Fibroblast of skin of left quadriceps (primary cell): ENCODE data around the gene LRRC4B.

Source experiments
- DNase-seq, 2 experiments: peaks; one replicate each; pipeline ENCODE4 v3.0.0-alpha.2; 2013; ENCODE audit warnings: low read depth in 2 of 2

Gene LRRC4B

DNA sequence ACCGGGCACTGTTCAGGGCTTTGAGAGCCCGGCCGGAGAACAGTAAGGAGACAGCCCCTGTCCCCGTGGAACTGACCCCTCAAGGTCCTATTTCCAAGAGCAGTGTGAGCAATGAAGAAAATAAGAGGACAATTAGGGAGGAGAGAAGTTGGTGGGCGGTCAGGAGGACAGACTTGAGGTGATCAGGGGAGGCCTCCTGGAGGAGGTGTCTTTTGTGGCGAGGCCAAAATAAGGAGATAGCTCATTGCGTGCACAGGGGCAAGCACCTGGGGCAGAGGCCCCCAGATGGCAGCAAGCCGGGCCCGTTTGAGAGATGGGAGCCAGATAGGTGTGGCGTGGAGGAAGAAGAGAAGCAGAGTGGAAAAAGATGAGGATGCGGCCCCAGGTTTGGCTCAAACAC is 2.8 kb upstream of the LRRC4B start:
- DNase-seq, result no peak

GRCh38 chr19:50569938-50570540 is 1.8 kb upstream of the LRRC4B start:
- DNase-seq, result no peak

DNA sequence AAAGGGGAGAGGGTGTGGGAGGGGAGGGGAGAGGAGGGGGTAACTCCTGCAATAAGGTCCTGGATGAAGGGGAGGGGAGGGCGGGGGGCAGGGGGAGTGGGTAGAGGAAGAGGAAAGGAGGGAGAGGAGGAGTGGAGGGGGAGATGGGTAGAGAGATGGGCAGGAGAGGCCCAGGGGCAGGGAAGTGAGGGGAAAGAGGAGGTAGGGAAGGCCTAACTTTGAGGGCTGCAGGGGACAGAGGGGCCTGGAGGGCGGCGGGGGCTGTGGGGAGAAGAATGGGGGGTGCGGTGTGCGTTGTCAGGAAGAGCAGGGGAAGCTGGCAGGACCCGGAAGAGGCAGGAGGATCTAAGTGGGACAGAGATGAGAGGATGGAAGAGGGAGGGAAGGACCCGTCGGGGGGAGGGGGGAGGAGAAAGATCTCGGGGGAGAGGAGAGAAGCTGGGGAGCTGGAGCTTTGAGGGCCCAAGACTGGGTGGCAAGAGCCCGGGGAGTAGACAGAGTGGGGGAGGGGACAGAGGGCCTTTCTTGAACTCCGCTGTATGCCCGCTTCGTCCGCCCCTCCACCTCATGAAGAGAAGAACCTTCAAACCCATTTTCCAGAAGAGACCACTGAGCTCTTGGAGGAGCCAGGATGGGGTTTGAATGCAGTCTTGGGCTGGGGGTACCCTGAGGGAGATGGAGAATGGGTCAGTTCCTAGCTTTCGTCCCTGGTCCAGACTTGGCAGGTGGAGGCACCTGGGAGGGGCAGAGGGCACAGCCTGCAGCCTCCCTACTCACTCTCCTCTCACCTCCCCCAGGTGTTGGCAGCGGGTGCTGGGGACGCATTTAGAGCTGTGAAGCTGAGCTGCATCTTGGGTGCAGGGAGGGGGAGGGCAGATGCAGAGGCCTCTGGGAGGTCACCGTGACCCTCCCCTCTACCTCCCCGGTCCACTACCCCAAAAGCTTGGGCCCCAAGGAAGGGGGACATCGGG is 778 bp upstream of the LRRC4B start:
- no peak for DNase-seq

GRCh38 chr19:50567052-50567841 is 988 bp downstream of the LRRC4B start:
- DNase-seq, result no peak

DNA sequence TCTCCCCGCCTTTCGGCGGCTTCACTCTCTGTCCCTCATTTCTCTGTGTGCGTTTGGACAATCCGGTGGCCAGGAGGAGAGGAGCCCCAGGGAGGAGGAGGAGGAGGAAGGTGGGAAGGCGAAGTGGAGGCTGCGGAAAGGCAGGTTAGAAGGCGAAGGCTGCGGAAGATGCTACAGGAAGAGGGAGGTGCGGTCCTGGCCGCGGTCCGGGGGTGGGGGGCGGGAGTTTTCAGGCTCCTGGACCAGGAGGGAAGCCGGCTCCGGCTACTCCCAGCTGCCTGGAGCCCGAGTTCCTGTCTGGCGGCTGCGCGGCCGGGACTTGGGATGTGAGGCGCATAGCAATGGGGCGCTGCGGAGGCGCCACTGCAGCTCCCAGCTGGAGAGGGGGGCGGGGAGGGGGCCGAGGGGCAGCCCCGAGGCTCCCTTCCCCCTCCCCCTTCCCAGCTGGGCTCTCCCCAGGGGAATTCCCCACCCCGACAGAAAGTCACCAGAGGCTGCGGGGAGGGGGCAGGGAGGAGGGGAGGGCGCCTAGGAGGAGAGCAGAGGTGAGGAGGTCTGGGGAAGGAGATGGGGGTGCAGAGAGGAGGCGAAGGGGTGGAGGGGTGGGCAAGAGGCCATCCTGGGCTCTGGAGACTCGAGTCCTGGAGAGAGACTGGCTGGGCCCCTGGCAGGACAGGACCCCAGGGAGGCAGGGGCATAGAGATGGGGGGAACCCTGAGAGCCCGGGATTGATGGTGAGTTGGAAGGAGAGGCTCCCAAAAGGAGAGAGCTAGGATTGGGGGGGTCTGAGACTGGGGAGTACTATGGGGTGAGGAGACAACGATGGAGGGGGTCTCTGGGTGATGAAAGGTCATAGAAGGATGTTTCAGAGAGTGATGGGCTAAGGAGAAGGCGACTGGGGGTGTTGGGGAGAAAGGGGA is 2.0 kb downstream of the LRRC4B start:
- no peak for DNase-seq

- no peak for DNase-seq
Observed at GRCh38 chr19:50564229-50565105, 3.8 kb downstream of the LRRC4B start.

DNA sequence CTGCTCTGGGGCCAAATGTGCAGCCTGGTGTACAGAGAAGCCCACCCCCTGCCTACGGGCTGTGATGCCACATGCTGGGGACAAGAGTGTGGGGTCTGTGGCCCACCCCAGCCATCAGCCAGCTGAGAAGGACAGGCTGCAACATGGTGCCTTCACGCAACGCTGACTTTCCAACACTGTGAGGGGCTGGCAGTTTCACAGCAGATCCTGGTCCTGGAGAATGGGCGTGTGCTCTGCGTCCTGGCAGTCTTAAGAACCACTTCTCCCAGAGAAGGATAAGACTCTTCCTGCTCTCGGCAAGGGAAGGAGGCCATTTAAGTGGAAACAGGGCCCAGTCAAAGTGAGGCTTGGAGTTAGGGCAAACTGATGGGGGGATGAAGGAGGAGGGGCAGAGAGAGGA is 4.6 kb downstream of the LRRC4B start:
- no peak for DNase-seq

DNA sequence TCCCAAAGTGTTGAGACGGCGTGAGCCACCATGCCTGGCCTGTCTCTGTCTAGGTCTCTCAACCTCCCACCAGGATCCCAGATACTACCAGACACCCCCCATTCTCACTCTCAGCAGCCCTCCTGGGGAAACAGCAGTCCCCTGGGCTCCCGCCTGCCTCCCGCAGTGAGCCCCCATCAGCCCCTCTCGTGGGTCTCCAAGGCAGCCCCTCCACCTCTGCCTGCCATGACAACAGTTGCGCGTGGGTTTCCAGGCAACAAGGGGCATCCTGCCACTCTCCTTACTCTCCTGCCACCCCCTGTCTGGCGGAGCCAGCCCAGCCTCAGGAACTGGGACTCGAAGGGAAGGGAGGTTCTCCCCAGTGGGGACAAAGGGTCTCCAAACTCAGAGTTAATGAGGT is 5.2 kb downstream of the LRRC4B start:
- no peak for DNase-seq

DNA sequence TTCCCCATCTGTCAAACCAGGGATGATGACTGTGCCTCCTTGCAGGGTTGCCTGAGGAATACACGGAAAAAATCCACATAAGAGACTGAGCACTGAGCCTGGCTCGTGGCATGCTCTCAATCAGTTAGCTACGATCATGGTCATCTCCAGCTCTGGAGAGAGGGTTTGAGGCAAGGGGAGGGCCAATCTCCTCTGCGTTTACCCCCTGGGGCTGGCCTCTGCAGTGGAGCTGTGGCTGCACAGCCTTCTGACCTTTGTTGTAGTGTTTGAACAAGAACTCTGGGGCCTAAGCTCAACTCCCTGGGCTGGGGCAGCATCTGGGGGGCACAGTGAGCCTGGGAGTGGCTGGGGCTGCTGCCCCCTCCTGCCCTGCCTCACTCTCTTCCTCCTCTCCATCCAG is 5.9 kb downstream of the LRRC4B start:
- DNase-seq, result no peak

DNA sequence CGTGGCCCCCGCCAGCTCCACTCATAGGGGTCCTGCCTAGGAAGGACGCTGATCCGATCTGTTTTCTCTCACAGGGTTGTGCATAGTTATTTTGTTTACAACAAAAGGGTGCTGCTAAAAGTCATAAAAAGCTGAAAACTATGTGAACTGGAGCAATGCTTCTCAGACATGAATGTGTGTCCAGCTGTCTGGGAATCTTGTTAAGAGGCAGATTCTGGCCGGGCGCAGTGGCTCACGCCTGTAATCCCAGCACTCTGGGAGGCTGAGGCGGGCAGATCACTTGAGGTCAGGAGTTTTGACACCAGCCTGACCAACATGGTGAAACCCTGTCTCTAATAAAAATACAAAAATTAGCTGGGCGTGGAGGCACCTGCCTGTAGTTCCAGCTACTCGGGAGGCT is 8.6 kb downstream of the LRRC4B start:
- DNase-seq, result no peak

- no peak for DNase-seq
Observed at GRCh38 chr19:50558449-50558848, 9.8 kb downstream of the LRRC4B start.

- DNase-seq, result no peak
Observed at GRCh38 chr19:50558039-50558438, 10.2 kb downstream of the LRRC4B start.

GRCh38 chr19:50557009-50557613 is 11.1 kb downstream of the LRRC4B start:
- no peak for DNase-seq

GRCh38 chr19:50556282-50557008 is 11.8 kb downstream of the LRRC4B start:
- DNase-seq, result peak; percentile 25 to 34

- DNase-seq, result no peak
Observed at GRCh38 chr19:50555450-50556281, 12.6 kb downstream of the LRRC4B start.

DNA sequence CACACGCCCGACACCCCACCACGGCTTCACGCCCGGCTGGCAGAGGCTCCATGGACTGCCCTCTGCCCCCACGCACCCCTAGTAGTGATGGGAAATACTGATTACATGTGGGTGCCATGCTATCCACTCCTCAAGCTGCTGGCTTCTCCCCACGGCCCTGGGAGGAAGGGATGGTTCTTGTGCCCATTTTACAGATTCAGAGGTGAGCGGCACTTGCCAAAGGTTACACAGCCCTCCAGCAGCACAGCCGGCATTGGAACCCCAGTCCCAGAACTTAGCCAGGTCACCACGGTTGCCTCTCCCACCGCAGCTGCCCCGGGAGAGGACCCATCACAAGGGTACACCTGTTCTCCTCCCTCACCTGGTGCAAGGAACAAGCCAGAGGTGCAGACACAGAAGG is 13.2 kb downstream of the LRRC4B start:
- DNase-seq, result no peak

DNA sequence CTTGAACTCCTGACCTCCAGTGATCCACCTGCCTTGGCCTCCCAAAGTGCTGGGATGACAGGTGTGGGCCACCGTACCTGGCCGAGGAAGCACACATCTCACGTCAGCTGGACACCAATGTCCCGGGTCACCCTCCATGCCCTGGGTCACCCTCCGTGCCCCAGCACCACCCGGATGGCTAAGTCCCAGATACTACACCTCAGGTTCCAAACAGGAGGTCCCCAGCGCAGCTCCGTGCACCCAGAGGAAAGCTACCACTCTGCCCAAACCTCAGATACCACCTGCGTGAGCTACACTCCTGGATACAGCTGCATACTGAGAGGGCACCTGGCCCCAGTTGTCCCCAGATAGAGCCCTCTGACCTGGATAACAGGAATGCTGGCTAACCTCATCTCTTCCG is 14.0 kb downstream of the LRRC4B start:
- no peak for DNase-seq

DNA sequence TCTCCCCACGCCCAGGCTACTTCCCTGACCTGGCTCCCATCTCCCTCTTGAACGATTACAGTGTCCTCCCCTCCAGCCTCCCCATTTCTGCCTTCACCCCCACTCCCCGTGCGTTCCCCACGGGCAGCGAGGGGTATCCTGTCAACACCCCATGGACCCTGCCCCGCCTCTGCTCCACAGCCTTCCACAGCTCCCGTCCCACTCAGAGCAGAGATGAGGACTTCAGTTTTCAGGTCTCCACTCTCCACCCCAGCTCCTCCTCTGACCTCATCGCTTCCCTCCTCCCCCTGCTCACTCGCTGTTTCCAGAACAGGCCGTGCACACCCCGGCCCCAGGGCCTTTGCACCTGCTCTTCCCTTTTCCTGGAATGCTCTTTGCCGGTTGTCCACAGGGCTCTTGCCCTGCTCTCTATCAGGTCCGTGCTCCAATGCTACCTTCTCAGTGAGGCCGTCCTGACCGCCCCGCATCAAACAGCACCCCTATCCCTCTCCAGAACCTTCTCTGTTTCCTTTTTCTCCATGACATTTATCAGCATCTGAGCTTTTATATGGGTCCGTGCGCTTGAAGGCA is 15.0 kb downstream of the LRRC4B start:
- no peak for DNase-seq
